Hematopoietic multipotent progenitor cell treated with erythropoietin and hydrocortisone succinate and interleukin-3 and kit ligand, for 8 days (in vitro differentiated cells): ENCODE results near the gene GMPR.
A peak's percentile ranks its signal among the peaks of the same experiment; 100 is the strongest.

Experiments used
- DNase-seq: peaks from one replicate; pipeline ENCODE4 v3.0.0-alpha.2; 2015

The GMPR gene

DNA sequence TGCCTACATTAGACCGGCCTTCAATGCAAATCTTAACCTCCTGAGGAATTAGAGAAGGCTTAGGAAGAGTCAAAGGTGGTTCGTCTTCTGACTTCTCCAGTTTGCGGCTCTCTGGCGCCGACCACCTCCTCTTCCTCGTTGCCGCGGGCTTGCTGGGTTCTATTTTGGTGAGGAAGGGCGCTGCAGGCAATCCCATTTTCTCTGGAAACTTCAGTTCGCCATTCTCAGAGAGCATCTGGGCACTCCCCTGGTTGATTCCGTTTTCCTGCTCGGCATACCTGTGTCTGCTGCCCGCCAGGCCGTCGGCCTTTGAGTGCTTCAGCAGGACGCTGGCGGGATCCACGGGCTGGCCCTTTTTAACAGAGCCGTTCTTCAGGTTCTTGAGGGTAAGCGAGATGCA is 67.9 kb downstream of the GMPR start:
- DNase-seq: no peak

GRCh38 chr6:16311763-16312162 is 73.4 kb downstream of the GMPR start:
- no peak for DNase-seq

GRCh38 chr6:16313732-16314131 is 75.3 kb downstream of the GMPR start:
- DNase-seq: no peak

DNA sequence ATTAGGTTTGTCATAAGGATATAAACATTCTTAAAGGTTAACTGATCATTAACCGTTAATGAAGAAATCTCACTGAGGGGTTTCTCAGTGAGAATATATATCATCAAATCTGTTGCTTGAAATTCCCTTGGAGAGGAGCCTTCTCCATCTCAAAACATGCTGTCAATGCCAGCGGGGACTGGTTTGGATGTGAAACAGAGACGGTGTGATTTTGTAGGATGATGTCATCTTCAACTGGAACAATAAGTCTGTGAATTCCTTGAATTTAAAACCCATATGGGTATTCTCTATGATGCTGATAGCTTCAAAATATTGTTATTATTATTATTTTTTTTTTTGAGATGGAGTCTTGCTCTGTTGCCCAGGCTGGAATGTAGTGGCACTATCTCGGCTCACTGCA is 75.9 kb downstream of the GMPR start:
- DNase-seq: no peak

DNA sequence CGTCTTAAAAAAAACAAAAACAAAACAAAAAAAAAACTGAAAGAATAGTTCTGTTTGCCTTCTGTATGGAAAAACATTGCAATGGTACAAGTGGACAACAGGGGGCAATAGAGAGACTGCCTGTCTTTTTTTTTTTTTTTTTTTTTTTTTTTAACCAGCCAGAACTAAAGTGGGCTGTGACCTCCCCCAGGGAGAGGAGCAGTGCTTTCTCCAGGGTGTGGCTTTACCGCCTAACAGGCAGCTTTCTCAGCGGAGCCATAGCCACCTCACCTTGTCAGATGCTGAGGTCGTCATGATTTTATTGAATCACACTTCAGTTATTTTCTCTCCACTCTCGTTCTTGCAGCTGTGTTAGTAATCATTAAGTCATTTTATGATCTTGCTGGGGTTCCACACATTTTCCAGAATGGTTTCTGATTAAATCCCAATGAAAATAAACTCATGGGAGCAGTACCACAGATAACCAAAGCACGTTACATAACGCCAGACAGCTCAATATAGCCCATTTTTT is 78.4 kb downstream of the GMPR start:
- peak; percentile 68 for DNase-seq

GRCh38 chr6:16318538-16318937 is 80.2 kb downstream of the GMPR start:
- DNase-seq: no peak

GRCh38 chr6:16318953-16319720 is 80.8 kb downstream of the GMPR start:
- DNase-seq: no peak

DNA sequence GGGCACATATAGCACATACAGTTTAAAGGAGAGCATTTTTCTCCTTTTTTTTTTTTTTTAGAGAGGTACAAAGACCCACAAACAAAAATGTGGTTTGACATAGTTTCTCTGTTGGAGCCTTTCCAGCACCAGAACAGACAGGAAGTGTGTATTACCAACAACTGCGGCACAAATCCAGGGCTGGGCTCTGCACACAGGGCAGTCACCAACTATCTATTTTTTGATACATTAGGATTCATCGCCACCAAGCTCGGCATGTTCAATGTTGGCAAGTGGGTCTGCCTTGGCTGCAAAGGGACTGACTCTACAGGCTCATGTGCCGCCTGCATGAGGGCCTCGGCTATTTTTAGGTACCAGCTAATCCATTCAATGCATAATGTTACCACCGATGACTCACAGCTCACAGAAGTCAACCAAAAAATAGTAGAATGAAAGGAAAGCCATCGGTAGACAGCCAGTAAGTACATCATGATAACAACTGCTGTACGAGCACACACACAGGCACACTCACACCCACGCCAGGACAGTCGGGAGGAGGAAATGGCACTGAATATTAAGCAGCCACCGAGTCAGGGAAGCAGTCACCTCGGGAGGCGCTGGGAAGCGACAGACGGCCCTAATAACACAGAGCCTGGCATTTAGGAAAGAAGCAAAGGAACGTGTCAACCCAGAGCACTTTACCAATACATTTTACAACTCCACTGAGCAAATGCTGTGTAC is 81.6 kb downstream of the GMPR start:
- peak; percentile 88 for DNase-seq

DNA sequence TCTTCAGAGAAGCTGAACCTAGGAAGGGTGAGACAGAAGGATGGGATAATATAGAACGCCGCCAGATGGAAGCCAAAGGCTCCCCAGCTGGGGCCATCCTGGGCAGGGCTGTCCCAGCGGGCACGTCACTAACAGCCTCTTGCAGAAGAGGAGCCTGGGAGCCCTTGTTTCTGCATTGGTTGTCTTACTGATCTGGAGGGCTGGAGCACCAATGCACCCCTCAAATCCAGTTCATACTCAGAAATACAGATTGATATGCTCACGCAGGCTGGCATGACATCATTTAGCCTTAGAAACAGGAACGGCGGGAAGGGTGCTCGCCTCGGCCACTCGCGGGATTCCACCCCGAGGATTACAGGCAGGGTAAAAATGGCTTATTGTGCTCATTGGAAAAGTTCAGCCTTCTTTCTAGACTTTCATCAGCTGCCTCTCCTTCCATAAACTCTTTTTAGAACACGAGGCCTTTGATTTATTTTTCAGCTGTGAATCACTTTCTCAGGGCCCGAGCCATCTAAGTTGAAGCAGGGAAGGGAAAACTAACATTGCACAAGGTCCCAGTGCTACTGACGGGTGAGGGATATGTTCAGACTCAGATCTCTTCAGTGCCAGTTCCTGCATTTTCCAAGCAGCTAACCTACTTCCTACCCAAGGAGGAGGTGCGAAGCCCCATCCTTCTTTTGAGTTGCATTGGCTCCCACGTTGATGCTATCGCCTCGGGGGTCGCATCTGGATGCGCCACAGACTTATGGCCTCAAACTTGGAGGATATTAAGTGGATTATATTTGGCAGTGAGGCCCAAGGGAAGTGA is 82.3 kb downstream of the GMPR start:
- no peak for DNase-seq

DNA sequence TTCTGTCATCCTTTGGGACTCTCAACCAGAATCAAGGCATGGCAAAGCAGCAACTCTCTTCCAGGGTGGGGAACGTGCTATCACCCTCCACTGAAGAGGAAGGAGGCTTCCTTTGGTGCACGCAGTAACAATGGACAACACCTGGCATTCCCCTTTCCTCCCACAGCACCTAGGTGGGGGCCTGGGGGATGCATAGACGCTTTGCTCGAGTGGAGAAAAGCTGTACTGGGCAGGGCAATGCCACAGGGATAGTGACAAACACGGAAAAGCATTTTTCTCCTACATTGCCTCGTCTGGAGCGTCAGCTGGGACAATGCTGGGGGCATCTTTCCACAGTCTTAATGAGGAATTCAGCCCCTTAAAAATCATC is 82.9 kb downstream of the GMPR start:
- DNase-seq: no peak

DNA sequence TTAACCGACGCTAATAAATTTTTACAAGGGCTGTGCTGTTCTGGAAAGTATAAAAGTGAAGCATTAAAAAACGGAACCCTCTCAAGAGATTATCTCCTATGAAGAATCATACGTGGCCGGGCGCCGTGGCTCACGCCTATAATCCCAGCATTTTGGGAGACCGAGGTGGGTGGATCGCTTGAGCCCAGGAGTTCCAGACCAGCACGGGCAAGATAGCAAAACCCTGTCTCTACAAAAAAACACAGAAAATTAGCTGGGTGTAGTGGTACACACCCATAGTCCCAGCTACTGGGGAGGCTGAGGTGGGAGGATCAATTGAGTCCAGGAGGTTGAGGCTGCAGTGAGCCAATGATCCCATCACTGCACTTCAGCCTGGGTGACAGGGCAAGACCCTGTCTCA is 83.4 kb downstream of the GMPR start:
- no peak for DNase-seq

GRCh38 chr6:16322666-16323312 is 84.4 kb downstream of the GMPR start:
- DNase-seq: peak; percentile 46

GRCh38 chr6:16324184-16324583 is 85.8 kb downstream of the GMPR start:
- DNase-seq: no peak

DNA sequence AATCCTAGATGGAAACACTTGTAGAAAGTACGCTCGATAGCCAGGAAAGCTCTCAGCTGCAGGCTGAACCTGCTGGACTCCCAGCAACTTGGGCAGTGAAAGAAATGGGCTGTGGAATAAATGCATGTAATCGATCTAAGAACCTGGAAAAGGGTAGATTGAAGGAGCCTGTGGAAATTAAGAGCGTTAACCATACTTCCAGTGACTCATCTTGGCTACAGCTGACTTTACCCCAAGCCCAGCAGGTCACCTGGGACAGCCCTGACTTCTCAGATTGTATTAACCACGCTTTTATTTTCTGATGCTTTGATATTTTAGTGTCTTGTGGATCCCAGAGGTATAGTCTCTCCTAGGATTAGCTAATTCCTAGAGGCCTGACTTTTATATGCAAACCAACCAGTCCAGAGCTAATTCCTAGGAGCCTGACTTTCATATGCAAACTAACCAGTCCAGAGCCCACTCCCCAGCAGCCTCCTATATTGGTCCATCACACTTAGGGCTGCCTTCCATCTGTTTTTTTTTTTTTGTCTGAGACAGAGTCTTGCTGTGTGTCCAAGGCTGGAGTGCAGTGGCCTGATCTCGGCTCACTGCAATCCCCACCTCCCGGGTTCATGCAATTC is 86.3 kb downstream of the GMPR start:
- DNase-seq: no peak

DNA sequence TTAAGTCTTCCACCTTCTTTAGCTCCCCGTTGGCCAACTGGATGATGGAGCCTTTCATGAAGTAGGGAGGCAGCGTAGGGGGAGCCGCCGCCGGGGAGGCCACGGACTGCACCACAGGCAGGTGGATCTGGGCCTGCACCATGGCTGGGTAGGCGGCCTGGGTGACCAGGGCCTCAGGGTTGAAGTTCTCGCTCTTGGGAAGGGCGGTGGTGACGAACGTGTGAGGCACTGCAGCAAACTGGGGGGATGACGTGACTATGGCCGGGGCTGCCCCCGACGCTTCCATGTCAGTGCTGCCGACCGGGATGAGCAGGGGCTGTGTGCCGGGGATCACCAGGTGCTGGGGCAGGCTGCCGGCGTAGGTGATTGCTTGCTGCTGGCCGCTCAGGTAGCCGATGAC is 88.1 kb downstream of the GMPR start:
- DNase-seq: no peak

GRCh38 chr6:16326971-16327776 is 88.8 kb downstream of the GMPR start:
- no peak for DNase-seq

DNA sequence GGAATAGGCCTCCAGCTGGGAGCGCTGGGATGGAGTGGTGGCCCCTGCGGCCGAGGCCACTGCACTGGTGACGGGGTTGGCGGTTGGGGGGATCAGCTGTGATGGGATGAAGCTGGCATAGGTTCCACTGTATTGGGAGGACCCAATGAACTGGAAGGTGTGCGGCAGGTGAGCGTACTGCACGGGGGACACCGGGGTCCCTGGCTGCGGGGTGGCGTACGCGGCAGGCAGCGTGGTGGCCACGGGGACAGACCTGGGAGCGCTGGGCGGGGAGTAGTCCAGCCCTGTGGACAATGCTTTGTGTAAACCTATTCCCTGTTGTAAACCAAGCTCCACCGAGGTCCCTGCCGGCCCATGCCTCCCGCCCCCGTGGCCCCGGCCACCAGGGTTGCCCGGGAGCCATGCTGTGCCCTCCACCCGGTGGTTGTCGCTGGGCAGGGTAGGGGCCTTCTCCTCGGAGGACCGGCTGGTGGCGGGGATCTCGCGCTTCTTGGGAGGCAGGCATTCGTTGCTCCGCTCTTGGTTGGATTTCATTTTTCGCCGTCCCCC is 89.5 kb downstream of the GMPR start:
- no peak for DNase-seq

- DNase-seq: no peak
Observed at GRCh38 chr6:16329233-16329632, 90.8 kb downstream of the GMPR start.

DNA sequence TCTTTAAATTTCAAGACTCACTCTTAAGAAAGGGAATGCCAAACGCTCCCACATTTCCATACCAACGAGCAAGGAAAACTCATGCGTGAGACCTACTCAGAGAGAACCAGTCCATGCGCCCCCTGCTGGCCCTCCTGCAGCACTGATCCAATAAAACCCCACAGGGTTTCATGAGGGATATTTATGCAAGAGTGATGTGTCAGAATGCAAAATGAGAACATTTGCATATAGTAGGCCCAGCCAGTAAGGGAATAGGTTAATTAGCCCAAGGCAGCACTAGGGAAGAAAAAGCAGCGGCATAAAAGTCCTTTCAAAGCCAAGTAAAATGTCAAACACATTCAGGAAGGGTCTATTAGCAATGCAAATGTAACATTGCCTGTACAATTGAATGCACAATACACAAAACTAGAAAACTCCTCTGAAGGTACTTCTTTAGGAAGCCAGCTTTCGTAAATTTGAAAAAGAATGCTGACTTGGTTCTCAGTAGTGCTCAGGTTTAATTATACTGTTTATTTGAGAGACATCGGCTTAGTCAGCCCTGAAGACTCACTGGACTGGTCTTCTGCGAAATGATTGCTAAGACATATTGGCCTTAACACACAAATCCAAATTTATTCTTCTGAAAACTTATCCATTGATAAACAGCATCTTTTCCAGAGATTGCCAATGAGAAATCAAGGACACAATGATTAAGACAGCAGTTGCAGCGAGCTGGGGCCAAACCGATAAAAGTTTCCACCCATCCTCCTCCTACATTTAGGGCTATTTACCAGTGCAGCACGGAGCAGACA is 93.2 kb downstream of the GMPR start:
- DNase-seq: peak; percentile 77

DNA sequence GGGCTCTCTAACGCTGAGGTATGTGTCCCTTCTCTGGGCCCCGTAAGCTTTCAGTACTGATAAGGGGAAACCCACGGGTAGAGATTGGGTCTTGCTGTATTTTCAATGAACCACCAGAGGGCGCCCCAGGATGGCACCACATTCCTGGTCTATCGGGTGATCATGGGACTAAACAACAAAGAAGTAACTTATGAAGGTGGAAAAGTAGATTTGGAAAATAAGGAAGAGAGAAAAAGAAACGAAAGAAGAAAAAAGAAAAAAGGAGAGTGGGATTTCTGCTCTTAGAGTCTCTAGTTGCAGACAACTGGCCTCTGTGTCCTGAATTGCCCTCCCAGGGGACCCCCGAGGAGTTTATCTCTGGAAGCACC is 93.8 kb downstream of the GMPR start:
- peak; percentile 87 for DNase-seq

DNA sequence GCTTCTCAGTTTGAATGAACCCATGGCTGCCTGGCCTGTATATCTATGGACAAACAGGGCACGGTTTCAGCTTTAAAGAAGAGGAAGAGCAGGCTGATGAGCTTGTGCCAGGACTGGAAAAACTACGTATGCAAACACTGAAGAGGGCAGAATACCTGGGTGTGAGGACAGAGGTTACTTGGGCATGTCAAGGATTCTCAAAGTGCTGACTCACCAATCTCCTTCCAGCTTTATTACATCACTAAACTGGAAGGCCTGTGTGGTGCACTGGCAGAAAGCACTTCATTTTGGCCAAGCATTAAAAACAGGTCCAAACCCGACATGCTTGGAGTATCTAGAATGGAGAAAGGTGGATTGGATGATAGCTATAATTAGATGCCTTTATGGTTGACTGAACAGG is 95.2 kb downstream of the GMPR start:
- no peak for DNase-seq
